AG04450 (cell line): ENCODE measurements around the gene GRK5. TPM values are rescaled to one million over a fixed set of nuclear protein-coding genes. Genes with fewer than 3 reads are reported as not detected.

Experiments
- CTCF ChIA-PET: fragments of 300-600, 350-600 bp; formaldehyde crosslinking; extraction: SDS; loops from one replicate; lab custom pipeline; 2022; ENCODE audit warnings: antibody characterized with exemption, inconsistent platforms; lab: Charles Lee
- POLR2A ChIA-PET: fragments of 350-600 bp; formaldehyde crosslinking; extraction: SDS; loops from one replicate; lab custom pipeline; 2021; ENCODE audit warnings: antibody characterized with exemption, inconsistent platforms; lab: Yijun Ruan, JAX
- DNase-seq: peaks from one replicate; pipeline ENCODE4 v3.0.0-alpha.2; 2011; ENCODE audit warnings: low read depth, low spot score
- H3K27ac ChIP-seq: one replicate; pipeline ENCODE4 v1.5.1; 2012; ENCODE audit warnings: low read depth, low read length, control low read depth
- H3K27me3 ChIP-seq: one replicate; pipeline ENCODE4 v1.6.0; 2012; ENCODE audit warnings: low read length; ENCODE audit not compliant: control insufficient read depth, insufficient read depth
- H3K4me3 ChIP-seq: 2 replicates; pipeline ENCODE4 v1.5.1; 2011; ENCODE audit warnings: mild to moderate bottlenecking, low read depth, low read length, control low read depth
- H3K9me3 ChIP-seq: 2 replicates; pipeline ENCODE4 v1.5.1; 2012; ENCODE audit warnings: low read length; ENCODE audit not compliant: control insufficient read depth, insufficient read depth
- polyA plus RNA-seq: library from polyadenylated mRNA; depleted of rRNA; stranded (reverse); fragments of >200 nt; gene quantifications from 2 replicates; pipeline ENCODE4 v1.2.3, GENCODE V29; 2011
- TF ChIP-seq, protein P1 (sequence below): IDR thresholded peaks from 2 replicates; pipeline ENCODE4 v1.5.1; 2011; ENCODE audit warnings: low read depth, low read length, control low read depth, inconsistent platforms

The GRK5 gene
- polyA plus RNA-seq, 1 experiment: 27.6 TPM

DNA sequence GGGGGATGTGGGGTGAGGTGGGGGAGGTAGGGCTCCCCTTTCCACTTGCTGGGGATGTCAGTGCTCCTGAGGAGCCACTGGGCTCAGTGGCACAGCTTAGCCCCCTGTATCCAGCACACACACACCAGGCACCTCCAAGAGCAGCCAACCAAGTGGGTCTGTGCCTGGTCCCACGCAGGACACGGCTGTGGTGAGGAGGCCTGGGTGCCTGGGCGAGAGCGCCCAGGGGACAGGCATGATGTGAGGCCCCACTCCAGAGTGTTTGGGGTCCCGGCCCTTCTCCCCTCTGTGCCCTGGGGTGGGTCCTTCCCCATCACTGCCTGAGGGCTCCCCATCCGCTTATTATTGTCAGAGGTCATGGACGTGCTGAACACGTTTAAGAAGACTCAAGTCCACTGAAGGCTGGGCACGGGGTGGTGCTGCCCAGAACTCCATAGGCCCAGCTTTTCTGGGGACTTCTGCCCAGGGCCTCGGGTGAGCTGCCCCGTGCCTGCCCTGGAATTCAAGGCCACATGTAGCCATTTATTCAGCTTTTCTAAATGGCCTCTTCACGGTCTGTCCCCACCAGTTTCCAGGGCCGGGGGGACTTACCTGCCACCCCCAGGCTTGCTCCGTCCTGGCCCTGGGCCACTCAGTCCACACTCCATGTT, 119.8 kb downstream of the GRK5 start:
- DNase-seq: no peak
- ChIA-PET POLR2A (no interaction called here), CTCF (interaction anchor here (0.6 kb wide), 1 partner anchor 14 kb away, joined by 5 read pairs; no protein-coding TSS in a partner anchor)
- Histone ChIP-seq H3K4me3 (no peak overlapping the region), H3K9me3 (no peaks in the 10 kb centered on the region; the same call in 1 of the 2 replicates), H3K27ac (no peak overlapping the region), H3K27me3 (no peaks in the 10 kb centered on the region)
- TF ChIP-seq, protein P1, sequence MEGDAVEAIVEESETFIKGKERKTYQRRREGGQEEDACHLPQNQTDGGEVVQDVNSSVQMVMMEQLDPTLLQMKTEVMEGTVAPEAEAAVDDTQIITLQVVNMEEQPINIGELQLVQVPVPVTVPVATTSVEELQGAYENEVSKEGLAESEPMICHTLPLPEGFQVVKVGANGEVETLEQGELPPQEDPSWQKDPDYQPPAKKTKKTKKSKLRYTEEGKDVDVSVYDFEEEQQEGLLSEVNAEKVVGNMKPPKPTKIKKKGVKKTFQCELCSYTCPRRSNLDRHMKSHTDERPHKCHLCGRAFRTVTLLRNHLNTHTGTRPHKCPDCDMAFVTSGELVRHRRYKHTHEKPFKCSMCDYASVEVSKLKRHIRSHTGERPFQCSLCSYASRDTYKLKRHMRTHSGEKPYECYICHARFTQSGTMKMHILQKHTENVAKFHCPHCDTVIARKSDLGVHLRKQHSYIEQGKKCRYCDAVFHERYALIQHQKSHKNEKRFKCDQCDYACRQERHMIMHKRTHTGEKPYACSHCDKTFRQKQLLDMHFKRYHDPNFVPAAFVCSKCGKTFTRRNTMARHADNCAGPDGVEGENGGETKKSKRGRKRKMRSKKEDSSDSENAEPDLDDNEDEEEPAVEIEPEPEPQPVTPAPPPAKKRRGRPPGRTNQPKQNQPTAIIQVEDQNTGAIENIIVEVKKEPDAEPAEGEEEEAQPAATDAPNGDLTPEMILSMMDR: no peak

DNA sequence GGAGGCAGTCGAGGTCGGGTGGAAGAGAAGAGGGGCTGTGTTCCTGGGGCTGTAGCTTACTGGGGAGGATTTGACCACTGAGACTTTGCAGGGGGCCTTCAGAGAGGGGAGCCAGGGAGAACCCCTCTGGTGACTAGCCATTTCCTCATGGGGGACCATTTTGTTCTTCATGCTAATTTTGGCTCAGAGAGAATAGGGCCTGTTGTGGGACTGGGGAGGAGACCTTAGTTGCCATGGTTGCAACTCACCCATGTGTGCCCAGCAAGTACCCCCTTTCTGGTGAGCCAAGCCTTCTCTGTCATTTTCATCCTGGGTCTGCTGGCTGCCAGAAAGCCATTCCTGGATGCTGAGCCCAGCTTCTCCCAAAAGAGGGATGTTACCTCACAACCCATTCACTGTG, 120.9 kb downstream of the GRK5 start:
- Histone ChIP-seq H3K4me3 (no peak overlapping the region), H3K9me3 (no peaks in the 10 kb centered on the region; the same call in 1 of the 2 replicates), H3K27me3 (no peaks in the 10 kb centered on the region), H3K27ac (no peak overlapping the region)
- no peak for DNase-seq
- POLR2A ChIA-PET: no interaction called here
- TF ChIP-seq, protein P1: no peak
- CTCF ChIA-PET: interaction anchor here (1.1 kb wide), 1 partner anchor 8 kb away, joined by 3 read pairs; no protein-coding TSS in a partner anchor

DNA sequence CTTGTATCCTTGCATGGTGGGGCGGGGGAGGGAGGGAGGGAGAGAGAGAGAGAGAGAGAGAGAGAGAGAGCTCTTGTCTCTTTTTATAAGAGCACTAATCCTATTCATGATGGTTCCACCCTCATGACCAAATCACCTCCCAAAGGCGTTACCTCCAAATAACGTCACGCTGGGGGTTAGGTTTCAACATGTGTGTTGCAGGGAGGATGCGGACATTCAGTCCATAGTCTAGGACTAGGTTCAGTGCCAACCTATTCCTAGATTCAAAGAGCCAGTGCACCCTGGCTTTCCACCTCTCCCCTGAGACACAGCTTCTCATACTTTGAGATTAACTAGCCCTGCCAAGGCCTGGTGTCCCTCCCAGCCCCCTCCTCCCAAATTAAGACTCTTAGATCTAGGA, 123.0 kb downstream of the GRK5 start:
- no peak for DNase-seq
- no peaks in the 10 kb centered on the region for H3K27me3 ChIP-seq
- no peak overlapping the region for H3K27ac ChIP-seq
- no peaks in the 10 kb centered on the region; the same call in 1 of the 2 replicates for H3K9me3 ChIP-seq
- TF ChIP-seq, protein P1: no peak
- H3K4me3 ChIP-seq: no peak overlapping the region
- ChIA-PET CTCF (interaction anchor here (0.6 kb wide), 1 partner anchor 123 kb away, joined by 3 read pairs; no protein-coding TSS in a partner anchor), POLR2A (no interaction called here)

DNA sequence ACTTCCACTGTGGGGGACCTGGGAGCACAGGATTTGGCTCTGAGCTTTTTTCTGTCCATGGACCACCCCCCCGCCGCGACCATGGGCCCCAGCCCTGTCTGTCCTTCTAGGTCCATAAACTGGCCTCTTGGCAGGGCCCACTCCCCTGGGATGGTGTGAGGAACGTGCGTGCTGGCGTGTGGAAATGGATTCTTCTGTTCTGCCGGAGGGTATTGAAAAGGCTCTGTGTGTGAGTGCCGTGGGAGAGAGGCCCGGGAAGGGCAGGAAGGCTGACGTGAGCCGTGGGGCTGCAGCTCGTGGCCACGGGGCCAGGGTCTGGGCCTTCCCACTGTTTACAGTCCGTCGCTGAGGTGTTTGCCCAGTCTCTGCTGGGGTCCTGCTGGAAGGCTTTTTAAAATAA, 123.7 kb downstream of the GRK5 start:
- Histone ChIP-seq H3K27ac (no peak overlapping the region), H3K9me3 (no peaks in the 10 kb centered on the region; the same call in 1 of the 2 replicates), H3K27me3 (no peaks in the 10 kb centered on the region), H3K4me3 (no peak overlapping the region)
- ChIA-PET POLR2A (no interaction called here), CTCF (interaction anchor here (1.1 to 1.6 kb wide), 2 partner anchors 25 to 121 kb away, joined by 4 read pairs; no protein-coding TSS in a partner anchor)
- TF ChIP-seq, protein P1: no peak
- no peak for DNase-seq

DNA sequence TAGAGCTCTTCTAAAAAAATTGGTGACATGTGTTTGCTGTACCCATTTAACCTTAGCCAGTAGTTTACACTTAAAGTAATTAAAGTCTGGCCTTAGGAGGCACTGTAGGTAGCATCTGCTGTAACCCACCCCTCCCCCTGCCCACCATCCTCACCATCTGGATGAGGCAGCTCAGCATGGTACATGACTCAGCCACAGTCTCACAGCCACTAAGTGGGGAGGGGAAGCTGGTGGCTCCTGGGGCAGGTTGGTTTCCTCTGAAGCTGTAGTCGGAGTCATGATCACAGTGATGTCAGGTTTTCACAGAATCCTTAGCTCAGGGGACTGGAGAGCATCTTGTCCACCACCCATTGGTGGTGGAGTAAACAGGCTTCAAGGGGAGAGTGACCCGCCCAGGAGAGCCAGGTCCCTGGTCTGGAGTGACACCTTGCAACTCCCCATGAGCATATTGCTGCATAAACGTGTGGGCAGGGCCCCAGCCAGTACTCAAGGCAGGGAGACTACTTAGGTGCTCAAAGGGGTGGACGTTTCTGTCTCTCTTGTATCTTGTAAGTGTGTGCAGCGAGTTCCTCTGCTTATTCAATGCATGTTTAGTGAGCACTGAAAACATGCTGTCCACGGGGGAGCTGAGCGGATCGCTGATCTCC, 125.9 kb downstream of the GRK5 start:
- Histone ChIP-seq H3K9me3 (no peaks in the 10 kb centered on the region; the same call in 1 of the 2 replicates), H3K27me3 (no peaks in the 10 kb centered on the region), H3K27ac (no peak overlapping the region), H3K4me3 (no peak overlapping the region)
- DNase-seq: no peak
- POLR2A ChIA-PET: no interaction called here
- CTCF ChIA-PET: interaction anchor here (0.6 kb wide), 1 partner anchor 73 kb away, joined by 8 read pairs; no protein-coding TSS in a partner anchor
- TF ChIP-seq, protein P1: no peak
